HG03460 (cell line): ENCODE measurements around the gene MCCC1.
A peak's percentile ranks its signal among the peaks of the same experiment; 100 is the strongest.

ENCODE experiments used
- ATAC-seq: cut with Tn5 transposase; IDR thresholded peaks from one replicate; pipeline ENCODE4 v1.9.1; 2021; ENCODE audit not compliant: unreplicated experiment

Gene MCCC1

GRCh38 chr3:182989566-182989965 is 109.7 kb downstream of the MCCC1 start:
- no peak for ATAC-seq

GRCh38 chr3:182986021-182986420 is 113.3 kb downstream of the MCCC1 start:
- no peak for ATAC-seq

- no peak for ATAC-seq
Observed at GRCh38 chr3:182983876-182984275, 115.4 kb downstream of the MCCC1 start.

GRCh38 chr3:182981038-182981380 is 118.3 kb downstream of the MCCC1 start:
- peak; percentile 1 for ATAC-seq

GRCh38 chr3:182980204-182981037 is 118.9 kb downstream of the MCCC1 start, which contains the start of gene DCUN1D1:
Gene DCUN1D1, minus strand, starts transcription at chr3:182980538. Its CDS starts 49 bp downstream, at chr3:182980489.
- peak; percentile 89 for ATAC-seq

GRCh38 chr3:182979674-182980191 is 119.6 kb downstream of the MCCC1 start:
- ATAC-seq: peak; percentile 22

- no peak for ATAC-seq
Observed at GRCh38 chr3:182979103-182979673, 120.1 kb downstream of the MCCC1 start.

- no peak for ATAC-seq
Observed at GRCh38 chr3:182978387-182978786, 120.9 kb downstream of the MCCC1 start.

- no peak for ATAC-seq
Observed at GRCh38 chr3:182973047-182973446, 126.2 kb downstream of the MCCC1 start.

GRCh38 chr3:182972387-182972786 is 126.9 kb downstream of the MCCC1 start:
- ATAC-seq: no peak

- peak; percentile 37 for ATAC-seq
Observed at GRCh38 chr3:182971637-182972036, 127.7 kb downstream of the MCCC1 start.

- no peak for ATAC-seq
Observed at GRCh38 chr3:182970811-182971418, 128.4 kb downstream of the MCCC1 start.

GRCh38 chr3:182969853-182970252 is 129.4 kb downstream of the MCCC1 start:
- no peak for ATAC-seq

- ATAC-seq: no peak
Observed at GRCh38 chr3:182969277-182969676, 130.0 kb downstream of the MCCC1 start.

- peak; percentile 61 for ATAC-seq
Observed at GRCh38 chr3:182967218-182968204, 131.8 kb downstream of the MCCC1 start.

- no peak for ATAC-seq
Observed at GRCh38 chr3:182965861-182966366, 133.4 kb downstream of the MCCC1 start.
